GM19238 (cell line): Measurements from ENCODE around the gene MYL4.
"Not testable (repeated sequence)": the region's sequence is repeated elsewhere in the genome, so short reads cannot be mapped to it uniquely, and the experiment has no call there.

Experiments
- DNase-seq: peaks from one replicate; pipeline ENCODE4 v3.0.0; 2011; ENCODE audit warnings: low spot score; ENCODE audit not compliant: insufficient read length

The MYL4 gene

GRCh38 chr17:47208744-47209488 lies at the start of gene MYL4:
Gene MYL4 (plus strand): TSS chr17:47209348. CDS start chr17:47209423, 75 bp downstream.
- no peak for DNase-seq

- DNase-seq = no peak
Observed at GRCh38 chr17:47162013-47162622, 47.0 kb upstream of the MYL4 start.

GRCh38 chr17:47164263-47164662 lies 44.9 kb upstream of the MYL4 start:
- DNase-seq = no peak

GRCh38 chr17:47165137-47165536 lies 44.0 kb upstream of the MYL4 start:
- no peak for DNase-seq

- DNase-seq = not testable (repeated sequence)
Observed at GRCh38 chr17:47166854-47167253, 42.3 kb upstream of the MYL4 start.

GRCh38 chr17:47168896-47169295 lies 40.3 kb upstream of the MYL4 start:
- not testable (repeated sequence) for DNase-seq

- DNase-seq = no peak
Observed at GRCh38 chr17:47170710-47171109, 38.4 kb upstream of the MYL4 start.

- no peak for DNase-seq
Observed at GRCh38 chr17:47172696-47173565, 36.2 kb upstream of the MYL4 start.

GRCh38 chr17:47174823-47175222 lies 34.3 kb upstream of the MYL4 start:
- not testable (repeated sequence) for DNase-seq

- no peak for DNase-seq
Observed at GRCh38 chr17:47176389-47176826, 32.7 kb upstream of the MYL4 start.

GRCh38 chr17:47177261-47177660 lies 31.9 kb upstream of the MYL4 start:
- DNase-seq = no peak

GRCh38 chr17:47179141-47179540 lies 30.0 kb upstream of the MYL4 start:
- DNase-seq = no peak

- DNase-seq = no peak
Observed at GRCh38 chr17:47180337-47180736, 28.8 kb upstream of the MYL4 start.

GRCh38 chr17:47180988-47181387 lies 28.2 kb upstream of the MYL4 start:
- not testable (repeated sequence) for DNase-seq

GRCh38 chr17:47184681-47185080 lies 24.5 kb upstream of the MYL4 start:
- no peak for DNase-seq

- no peak for DNase-seq
Observed at GRCh38 chr17:47188271-47188875, 20.8 kb upstream of the MYL4 start.

GRCh38 chr17:47188876-47189731 lies 20.0 kb upstream of the MYL4 start, which contains the start of gene CDC27:
Gene CDC27 (minus strand): TSS chr17:47189295. CDS start chr17:47189172, 123 bp downstream.
- peak; percentile 88 for DNase-seq

GRCh38 chr17:47189732-47190237 lies 19.4 kb upstream of the MYL4 start:
- DNase-seq = no peak

GRCh38 chr17:47190243-47190642 lies 18.9 kb upstream of the MYL4 start:
- no peak for DNase-seq

- no peak for DNase-seq
Observed at GRCh38 chr17:47190770-47191169, 18.4 kb upstream of the MYL4 start.
